ENCODE measurements around the gene IGF2. TPM values are rescaled to one million over a fixed set of nuclear protein-coding genes. Genes with fewer than 3 reads are reported as not detected.

The IGF2 gene
- total and polyA plus RNA-seq, 2 of the 8 experiments (the other 6 are each of a cell fraction or from before 2014, with no cell fraction given): 0.74 to 1.5 TPM

GRCh38 chr11:2164861-2165555 lies 25.8 kb upstream of the IGF2 start:
- Histone ChIP-seq H2BK12ac (ENCODE audit: low read depth, low read length) (no peak overlapping the region), H3K23ac (ENCODE audit: insufficient read length) (no peak overlapping the region), H3K27ac (ENCODE audit: low read depth, low read length) (no peak overlapping the region), H2AFZ (ENCODE audit: low read length) (no peak overlapping the region), H3K23me2 (ENCODE audit: low read depth, low read length) (no peaks in the 10 kb centered on the region), H2BK5ac (ENCODE audit: low read depth, low read length) (no peak overlapping the region), H3K79me2 (ENCODE audit: control insufficient read depth in 1 of 2, insufficient read depth in 2 of 2, low read length in 2 of 2) (no peaks in the 10 kb centered on the region), H3K9ac (replicated peaks in 1 of 4; ENCODE audit: extremely low read depth in 1 of 4, low read depth in 3 of 4, low read length in 3 of 4) (no peak overlapping the region), H4K20me1 (replicated peaks in 1 of 2; ENCODE audit: control insufficient read depth in 1 of 2, insufficient read depth in 2 of 2, low read length in 2 of 2) (peaks cover 0 to 2% of the 10 kb centered on the region in 2 experiments), H3K4me2 (ENCODE audit: insufficient read depth in 1 of 2, low read depth in 2 of 2, low read length in 2 of 2) (no peak overlapping the region), H2BK20ac (ENCODE audit: low read length) (no peak overlapping the region), H4K91ac (replicated peaks; ENCODE audit: insufficient read length, low read length) (no peak overlapping the region), H3K79me1 (ENCODE audit: low read depth, low read length) (no peaks in the 10 kb centered on the region), H3K4me3 (ENCODE audit: extremely low read depth in 1 of 4, insufficient read depth in 2 of 4, low read depth in 3 of 4, low read length in 4 of 4) (no peak overlapping the region), H3K4me1 (replicated peaks in 1 of 4; ENCODE audit: control insufficient read depth in 3 of 4, insufficient read depth in 4 of 4, low read length in 3 of 4) (peaks cover 0 to 6% (median 1%) of the 10 kb centered on the region in 4 experiments; a peak in 2 of 7 replicates), H3K18ac (ENCODE audit: extremely low read depth, low read length) (no peak overlapping the region), H4K5ac (ENCODE audit: insufficient read length, low read depth, low read length) (no peak overlapping the region), H3K14ac (ENCODE audit: insufficient read length) (no peak overlapping the region), H3K4ac (replicated peaks; ENCODE audit: insufficient read length, low read depth, low read length) (no peak overlapping the region), H2AK5ac (ENCODE audit: low read depth, low read length) (no peak overlapping the region), H2BK15ac (ENCODE audit: low read length) (no peak overlapping the region), H3K9me3 (ENCODE audit: insufficient read depth in 2 of 2, low read depth in 1 of 2, low read length in 1 of 2) (no peaks in the 10 kb centered on the region), H3K27me3 (replicated peaks in 1 of 4; ENCODE audit: control insufficient read depth in 3 of 4, extremely low read depth in 1 of 4, insufficient read depth in 3 of 4, low read length in 3 of 4) (peaks cover 0 to 14% (median 0%) of the 10 kb centered on the region in 4 experiments; a peak in 3 of 7 replicates), H3K36me3 (ENCODE audit: control insufficient read depth in 2 of 4, insufficient read depth in 4 of 4, low read length in 3 of 4) (no peaks in the 10 kb centered on the region), H4K8ac (ENCODE audit: extremely low read depth, insufficient read depth, low read length) (no peak overlapping the region), H3K56ac (replicated peaks; ENCODE audit: insufficient read length, low read depth, low read length) (no peak overlapping the region), H2BK120ac (replicated peaks; ENCODE audit: low read depth, low read length) (no peak overlapping the region)
- DNase-seq (ENCODE audit: low read depth in 1 of 2, low spot score in 2 of 2) (no peak), FAIRE-seq (no peak)
- TF ChIP-seq POU5F1 (IDR thresholded peaks at IDR 0.05; ENCODE audit: low read depth, low read length): no peak
- TF ChIP-seq TBP (IDR thresholded peaks at IDR 0.05; ENCODE audit: low read depth, low read length): no peak
- ChIA-PET POLR2A (ENCODE audit: partially characterized antibody) (no interaction called here), CTCF (ENCODE audit: partially characterized antibody) (interaction anchor here (0.7 to 20.6 kb wide), 22 partner anchors 9 to 573 kb away, joined by 3 to 244 read pairs (median 4); partner anchors contain the start of genes C11orf21, INS and TSPAN32)
- WGBS, 2 experiments (ENCODE audit: extremely low coverage in 1 of 2, insufficient coverage in 1 of 2, insufficient read length in 1 of 2, insufficient replicate concordance in 2 of 2, low coverage in 1 of 2, low lambda C conversion rate in 2 of 2, missing lambda C conversion rate in 1 of 2): 94% methylated on average over 20 of the region's 20 CpGs; no CpG with 5 or more reads in 1 of the 2 experiments

Data from H1 (cell line).